Stimulated activated CD8-positive, alpha-beta memory T cell treated with anti-CD3 and anti-CD28 coated beads, Interleukin-4, amount 100 ng/mL, for 24 hours (primary cell): ENCODE results near the gene CYB561A3.
A peak's percentile ranks its signal among the peaks of the same experiment; 100 is the strongest.
"Not testable (repeated sequence)": the region's sequence is repeated elsewhere in the genome, so short reads cannot be mapped to it uniquely, and the experiment has no call there.

Source experiments
- DNase-seq: peaks from one replicate; pipeline ENCODE4 v3.0.0-alpha.2; 2020; ENCODE audit warnings: low read depth

Gene CYB561A3

GRCh38 chr11:61361741-61362541, at the start of gene CYB561A3, which contains the start of gene TMEM138:
CYB561A3 (minus strand) TSS chr11:61361882; CDS start chr11:61356713, 5,169 bp downstream.
TMEM138 (plus strand) TSS chr11:61362374; CDS start chr11:61364391, 2,017 bp downstream.
- DNase-seq = peak; percentile 86

- DNase-seq = no peak
These were observed 45.5 kb upstream of the CYB561A3 start for GRCh38 chr11:61406991-61407728.

- no peak for DNase-seq
These were observed 44.4 kb upstream of the CYB561A3 start for GRCh38 chr11:61406067-61406466.

GRCh38 chr11:61404641-61405040, 43.0 kb upstream of the CYB561A3 start:
- no peak for DNase-seq

- DNase-seq = no peak
These were observed 42.4 kb upstream of the CYB561A3 start for GRCh38 chr11:61404103-61404502.

- no peak for DNase-seq
These were observed 42.0 kb upstream of the CYB561A3 start for GRCh38 chr11:61403658-61404057.

- DNase-seq = no peak
These were observed 39.9 kb upstream of the CYB561A3 start for GRCh38 chr11:61401573-61401972.

- DNase-seq = no peak
These were observed 39.5 kb upstream of the CYB561A3 start for GRCh38 chr11:61401173-61401572.

- DNase-seq = no peak
These were observed 31.4 kb upstream of the CYB561A3 start for GRCh38 chr11:61392981-61393595.

- DNase-seq = no peak
These were observed 28.5 kb upstream of the CYB561A3 start for GRCh38 chr11:61390161-61390560.

- no peak for DNase-seq
These were observed 22.9 kb upstream of the CYB561A3 start for GRCh38 chr11:61384271-61385242.

GRCh38 chr11:61383859-61384258, 22.2 kb upstream of the CYB561A3 start:
- DNase-seq = not testable (repeated sequence)

GRCh38 chr11:61380884-61381283, 19.2 kb upstream of the CYB561A3 start:
- no peak for DNase-seq

- no peak for DNase-seq
These were observed 17.1 kb upstream of the CYB561A3 start for GRCh38 chr11:61378713-61379313.

- DNase-seq = no peak
These were observed 15.9 kb upstream of the CYB561A3 start for GRCh38 chr11:61377461-61378160.

GRCh38 chr11:61375761-61376108, 14.1 kb upstream of the CYB561A3 start:
- no peak for DNase-seq

- no peak for DNase-seq
These were observed 11.2 kb upstream of the CYB561A3 start for GRCh38 chr11:61372659-61373420.

- no peak for DNase-seq
These were observed 8.8 kb upstream of the CYB561A3 start for GRCh38 chr11:61370349-61371005.
